Neural progenitor cell (in vitro differentiated cells): ENCODE data around the gene SLC28A2. TPM values are rescaled to one million over a fixed set of nuclear protein-coding genes. Genes with fewer than 3 reads are reported as not detected.
"Not testable (repeated sequence)": the region's sequence is repeated elsewhere in the genome, so short reads cannot be mapped to it uniquely, and the experiment has no call there.

Experiments used
- DNase-seq: peaks from one replicate; pipeline ENCODE4 v3.0.0-alpha.2; 2016; ENCODE audit warnings: low spot score
- H2AFZ ChIP-seq: fragments of 200-600 bp; sonication (generic); replicated peaks from 2 replicates; pipeline ENCODE4 v1.6.1; 2016; ENCODE audit warnings: antibody characterized with exemption
- H3F3A ChIP-seq: fragments of 200-600 bp; sonication (generic); 2 replicates; pipeline ENCODE4 v1.6.1; 2016; ENCODE audit warnings: antibody characterized with exemption, low read depth
- H3K27ac ChIP-seq: fragments of 200-600 bp; sonication (generic); 2 replicates; pipeline ENCODE4 v1.5.1; 2016; ENCODE audit warnings: mild to moderate bottlenecking
- H3K27me3 ChIP-seq: fragments of 200-600 bp; sonication (generic); 2 replicates; pipeline ENCODE4 v1.6.1; 2016; ENCODE audit warnings: mild to moderate bottlenecking, moderate library complexity
- H3K36me3 ChIP-seq: fragments of 200-600 bp; sonication (generic); 2 replicates; pipeline ENCODE4 v1.5.1; 2016
- H3K4me1 ChIP-seq: fragments of 200-600 bp; sonication (generic); 2 replicates; pipeline ENCODE4 v1.6.1; 2016; ENCODE audit warnings: mixed run types
- H3K4me2 ChIP-seq: fragments of 200-600 bp; sonication (generic); 2 replicates; pipeline ENCODE4 v1.6.1; 2016
- H3K4me3 ChIP-seq: fragments of 200-600 bp; sonication (generic); 2 replicates; pipeline ENCODE4 v1.5.1; 2016
- H3K79me2 ChIP-seq: fragments of 200-600 bp; sonication (generic); 2 replicates; pipeline ENCODE4 v1.6.1; 2016; ENCODE audit warnings: low read depth
- H3K9ac ChIP-seq: fragments of 200-600 bp; sonication (generic); 2 replicates; pipeline ENCODE4 v1.6.1; 2016
- H3K9me3 ChIP-seq: fragments of 200-600 bp; sonication (generic); 2 replicates; pipeline ENCODE4 v1.5.1; 2016; ENCODE audit warnings: low read depth
- H4K20me1 ChIP-seq: fragments of 200-600 bp; sonication (generic); 2 replicates; pipeline ENCODE4 v1.6.1; 2016; ENCODE audit warnings: low read depth
- H3K27ac Mint-ChIP-seq: 3 replicates; pipeline ENCODE4 v1.8.0; 2021; ENCODE audit warnings: mixed read lengths
- H3K27me3 Mint-ChIP-seq: 2 replicates; pipeline ENCODE4 v1.8.0; 2022; ENCODE audit warnings: low read depth, mild to moderate bottlenecking, inconsistent platforms, moderate library complexity, mixed read lengths; ENCODE audit not compliant: insufficient read depth
- H3K36me3 Mint-ChIP-seq: 3 replicates; pipeline ENCODE4 v1.8.0; 2021; ENCODE audit warnings: mixed read lengths
- H3K4me1 Mint-ChIP-seq: 3 replicates; pipeline ENCODE4 v1.8.0; 2021; ENCODE audit warnings: mixed read lengths
- H3K4me3 Mint-ChIP-seq: 3 replicates; pipeline ENCODE4 v1.8.0; 2021; ENCODE audit warnings: mild to moderate bottlenecking, moderate library complexity, mixed read lengths
- H3K9me3 Mint-ChIP-seq: 3 replicates; pipeline ENCODE4 v1.8.0; 2020; ENCODE audit warnings: mixed read lengths
- EZH2 ChIP-seq: fragments of 200-600 bp; sonication (generic); IDR thresholded peaks from 2 replicates; pipeline ENCODE4 v1.6.1; 2017; ENCODE audit warnings: antibody characterized with exemption, mild to moderate bottlenecking, moderate library complexity
- EZH2phosphoT487 ChIP-seq: fragments of 200-600 bp; sonication (generic); IDR thresholded peaks from 2 replicates; pipeline ENCODE4 v1.6.1; 2017; ENCODE audit warnings: antibody characterized with exemption
- total RNA-seq: library from RNA; depleted of rRNA; stranded (reverse); fragments of >200 nt; gene quantifications from 2 replicates; pipeline ENCODE4 v1.2.3, GENCODE V29; 2015; ENCODE audit warnings: low replicate concordance
- TF ChIP-seq, protein P1 (sequence below): fragments of 200-600 bp; sonication (generic); IDR thresholded peaks from 2 replicates; pipeline ENCODE4 v1.5.1; 2017; ENCODE audit warnings: antibody characterized with exemption, mild to moderate bottlenecking

The SLC28A2 gene
- total RNA-seq, 1 donor from 2014 or later: not detected

DNA sequence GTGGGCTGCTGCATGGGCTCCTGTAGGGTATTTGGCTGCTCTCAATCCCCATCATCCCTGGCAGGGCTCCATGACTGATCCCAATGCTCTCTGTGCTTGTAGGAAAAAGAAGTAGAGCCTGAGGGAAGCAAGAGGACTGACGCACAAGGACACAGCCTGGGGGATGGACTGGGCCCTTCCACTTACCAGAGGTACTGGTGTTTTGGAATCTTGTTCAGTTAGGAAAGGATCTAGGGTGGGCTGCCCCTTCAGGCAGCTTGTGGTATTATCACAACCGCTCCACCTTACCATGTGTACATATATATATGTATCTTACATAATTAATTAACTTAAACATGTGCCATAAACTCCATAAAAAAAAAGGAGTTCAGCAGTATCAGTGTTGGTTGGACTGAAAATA lies 1.3 kb downstream of the SLC28A2 start:
- H3K27ac Mint-ChIP-seq: no peak overlapping the region
- H3K36me3 Mint-ChIP-seq: no peaks in the 10 kb centered on the region
- no peaks in the 10 kb centered on the region for H3K36me3 ChIP-seq
- H3K79me2 ChIP-seq: no peaks in the 10 kb centered on the region
- no peaks in the 10 kb centered on the region for H3K4me1 ChIP-seq
- no peak overlapping the region for H3K4me2 ChIP-seq
- H3K4me3 Mint-ChIP-seq: no peak overlapping the region
- peak overlapping the region; percentile 91 for H2AFZ ChIP-seq
- no peak overlapping the region for H3K9ac ChIP-seq
- H3K4me1 Mint-ChIP-seq: no peaks in the 10 kb centered on the region
- H4K20me1 ChIP-seq: no peaks in the 10 kb centered on the region
- H3K9me3 ChIP-seq: no peaks in the 10 kb centered on the region
- H3K27me3 Mint-ChIP-seq: no peaks in the 10 kb centered on the region
- H3K9me3 Mint-ChIP-seq: no peaks in the 10 kb centered on the region
- H3K4me3 ChIP-seq: no peak overlapping the region
- TF ChIP-seq, protein P1, sequence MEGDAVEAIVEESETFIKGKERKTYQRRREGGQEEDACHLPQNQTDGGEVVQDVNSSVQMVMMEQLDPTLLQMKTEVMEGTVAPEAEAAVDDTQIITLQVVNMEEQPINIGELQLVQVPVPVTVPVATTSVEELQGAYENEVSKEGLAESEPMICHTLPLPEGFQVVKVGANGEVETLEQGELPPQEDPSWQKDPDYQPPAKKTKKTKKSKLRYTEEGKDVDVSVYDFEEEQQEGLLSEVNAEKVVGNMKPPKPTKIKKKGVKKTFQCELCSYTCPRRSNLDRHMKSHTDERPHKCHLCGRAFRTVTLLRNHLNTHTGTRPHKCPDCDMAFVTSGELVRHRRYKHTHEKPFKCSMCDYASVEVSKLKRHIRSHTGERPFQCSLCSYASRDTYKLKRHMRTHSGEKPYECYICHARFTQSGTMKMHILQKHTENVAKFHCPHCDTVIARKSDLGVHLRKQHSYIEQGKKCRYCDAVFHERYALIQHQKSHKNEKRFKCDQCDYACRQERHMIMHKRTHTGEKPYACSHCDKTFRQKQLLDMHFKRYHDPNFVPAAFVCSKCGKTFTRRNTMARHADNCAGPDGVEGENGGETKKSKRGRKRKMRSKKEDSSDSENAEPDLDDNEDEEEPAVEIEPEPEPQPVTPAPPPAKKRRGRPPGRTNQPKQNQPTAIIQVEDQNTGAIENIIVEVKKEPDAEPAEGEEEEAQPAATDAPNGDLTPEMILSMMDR: peak; percentile 58
- no peak for TF ChIP-seq EZH2
- H3K27ac ChIP-seq: no peak overlapping the region
- no peaks in the 10 kb centered on the region for H3F3A ChIP-seq
- DNase-seq: peak; percentile 21
- no peaks in the 10 kb centered on the region for H3K27me3 ChIP-seq

DNA sequence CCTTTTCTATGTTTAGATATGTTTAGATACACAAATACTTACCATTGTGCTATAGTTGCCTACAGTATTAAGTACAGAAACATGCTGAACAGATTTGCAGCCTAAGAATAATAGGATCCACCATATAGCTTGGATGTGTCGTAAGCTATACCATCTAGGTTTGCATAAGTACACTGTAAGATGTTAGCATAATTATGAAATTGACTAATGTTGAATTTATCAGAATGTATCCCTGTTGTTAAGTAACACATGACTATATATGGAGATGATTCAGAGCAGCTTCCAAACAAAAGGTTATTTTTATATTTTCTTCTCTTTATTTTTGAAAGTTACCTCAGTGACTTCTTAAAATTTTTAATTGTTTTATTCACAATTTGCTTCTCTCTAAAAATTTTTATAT lies 2.4 kb downstream of the SLC28A2 start:
- Histone ChIP-seq H3F3A (no peaks in the 10 kb centered on the region), H3K4me2 (no peak overlapping the region), H3K4me1 (no peaks in the 10 kb centered on the region), H3K9me3 (no peaks in the 10 kb centered on the region), H3K9ac (no peak overlapping the region), H4K20me1 (no peaks in the 10 kb centered on the region), H3K36me3 (no peaks in the 10 kb centered on the region), H3K27me3 (no peaks in the 10 kb centered on the region), H2AFZ (no peak overlapping the region), H3K4me3 (no peak overlapping the region), H3K27ac (no peak overlapping the region), H3K79me2 (no peaks in the 10 kb centered on the region)
- no peaks in the 10 kb centered on the region for H3K9me3 Mint-ChIP-seq
- no peaks in the 10 kb centered on the region for H3K4me1 Mint-ChIP-seq
- DNase-seq: no peak
- H3K27ac Mint-ChIP-seq: no peak overlapping the region
- no peak overlapping the region for H3K4me3 Mint-ChIP-seq
- H3K27me3 Mint-ChIP-seq: no peaks in the 10 kb centered on the region
- TF ChIP-seq EZH2phosphoT487 (no peak), EZH2 (no peak)
- TF ChIP-seq, protein P1: no peak
- H3K36me3 Mint-ChIP-seq: no peaks in the 10 kb centered on the region

DNA sequence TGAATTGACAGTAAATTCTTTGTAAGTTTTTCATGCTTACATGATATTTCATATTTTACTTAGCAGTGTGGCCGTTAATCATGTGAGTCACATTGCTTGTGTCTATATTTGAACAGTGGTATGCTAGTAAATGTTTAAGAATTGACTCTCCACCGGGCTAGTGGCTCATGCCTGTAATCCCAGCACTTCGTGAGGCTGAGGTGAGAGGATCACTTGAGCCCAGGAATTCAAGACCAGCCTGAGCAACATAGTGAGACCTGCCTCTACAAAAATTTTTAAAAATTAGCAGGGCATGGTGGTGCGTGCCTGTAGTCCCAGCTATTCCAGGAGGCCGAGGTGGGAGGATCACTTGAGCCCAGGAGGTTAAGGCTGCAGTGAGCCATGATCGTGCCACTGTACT lies 2.8 kb downstream of the SLC28A2 start:
- H3K9me3 ChIP-seq, H3K4me2 ChIP-seq, H3K9me3 Mint-ChIP-seq, H3F3A ChIP-seq, H3K27ac Mint-ChIP-seq, H3K4me1 ChIP-seq, DNase-seq, H3K4me3 ChIP-seq, H3K27me3 Mint-ChIP-seq, H4K20me1 ChIP-seq, H2AFZ ChIP-seq, H3K4me3 Mint-ChIP-seq, H3K27me3 ChIP-seq, H3K9ac ChIP-seq, H3K27ac ChIP-seq, H3K4me1 Mint-ChIP-seq, H3K79me2 ChIP-seq, H3K36me3 Mint-ChIP-seq, H3K36me3 ChIP-seq: not testable (repeated sequence)

DNA sequence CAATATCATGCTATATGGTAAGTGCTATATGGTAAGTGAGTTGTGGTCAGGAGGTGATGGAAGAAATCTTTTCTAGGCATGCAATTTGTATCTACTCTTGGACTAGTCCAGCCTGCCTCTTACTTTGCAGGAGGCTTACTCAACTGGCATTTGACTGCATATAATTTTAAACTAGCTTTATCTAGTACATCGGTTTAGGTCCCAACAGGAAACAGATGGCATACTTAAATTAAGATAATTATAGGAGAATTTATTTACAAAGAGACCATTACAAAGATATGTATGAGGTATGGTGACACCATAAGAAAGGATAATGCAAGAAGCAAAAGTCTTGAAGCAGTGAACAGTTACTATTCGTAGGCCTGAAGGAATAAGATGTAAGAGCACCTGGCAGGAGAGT lies 7.8 kb downstream of the SLC28A2 start:
- Histone ChIP-seq H3K4me2 (no peak overlapping the region), H2AFZ (no peak overlapping the region), H3K4me1 (no peaks in the 10 kb centered on the region), H4K20me1 (no peaks in the 10 kb centered on the region), H3F3A (no peaks in the 10 kb centered on the region), H3K79me2 (no peaks in the 10 kb centered on the region), H3K27me3 (no peaks in the 10 kb centered on the region), H3K36me3 (no peaks in the 10 kb centered on the region), H3K27ac (no peak overlapping the region), H3K9ac (no peak overlapping the region), H3K9me3 (no peaks in the 10 kb centered on the region), H3K4me3 (no peak overlapping the region)
- Mint-ChIP-seq H3K36me3 (no peaks in the 10 kb centered on the region), H3K4me3 (no peak overlapping the region), H3K27me3 (peaks cover 8% of the 10 kb centered on the region), H3K4me1 (no peaks in the 10 kb centered on the region), H3K27ac (no peak overlapping the region), H3K9me3 (no peaks in the 10 kb centered on the region)
- no peak for DNase-seq
- TF ChIP-seq, protein P1: no peak
- TF ChIP-seq EZH2: no peak
- TF ChIP-seq EZH2phosphoT487: no peak
